Cardiac septum (tissue), 1 donor: ENCODE measurements around the gene AGBL4. TPM values are rescaled to one million over a fixed set of nuclear protein-coding genes. Genes with fewer than 3 reads are reported as not detected.
A peak's percentile ranks its signal among the peaks of the same experiment; 100 is the strongest.

ENCODE experiments used
- DNase-seq: peaks from one replicate; pipeline ENCODE4 v3.0.0-alpha.2; 2020; ENCODE audit warnings: low spot score
- intact Hi-C: fragments of 100-400 bp; cut with DNase I; formaldehyde crosslinking; loops from one replicate; pipeline ENCODE4 v1.14.0; 2022
- total RNA-seq: library from RNA; stranded (reverse); fragmentation: NEBNext Ultra II Directional; extraction: Animal tissue kit (Norgen Biotek cat#: 25700); gene quantifications from one replicate; pipeline ENCODE4 v1.2.1, GENCODE V29; 2021
- donor health status: DM: no; HTN: no; CAD: no.

The AGBL4 gene
- total RNA-seq, 1 donor from 2014 or later = 0.32 TPM

DNA sequence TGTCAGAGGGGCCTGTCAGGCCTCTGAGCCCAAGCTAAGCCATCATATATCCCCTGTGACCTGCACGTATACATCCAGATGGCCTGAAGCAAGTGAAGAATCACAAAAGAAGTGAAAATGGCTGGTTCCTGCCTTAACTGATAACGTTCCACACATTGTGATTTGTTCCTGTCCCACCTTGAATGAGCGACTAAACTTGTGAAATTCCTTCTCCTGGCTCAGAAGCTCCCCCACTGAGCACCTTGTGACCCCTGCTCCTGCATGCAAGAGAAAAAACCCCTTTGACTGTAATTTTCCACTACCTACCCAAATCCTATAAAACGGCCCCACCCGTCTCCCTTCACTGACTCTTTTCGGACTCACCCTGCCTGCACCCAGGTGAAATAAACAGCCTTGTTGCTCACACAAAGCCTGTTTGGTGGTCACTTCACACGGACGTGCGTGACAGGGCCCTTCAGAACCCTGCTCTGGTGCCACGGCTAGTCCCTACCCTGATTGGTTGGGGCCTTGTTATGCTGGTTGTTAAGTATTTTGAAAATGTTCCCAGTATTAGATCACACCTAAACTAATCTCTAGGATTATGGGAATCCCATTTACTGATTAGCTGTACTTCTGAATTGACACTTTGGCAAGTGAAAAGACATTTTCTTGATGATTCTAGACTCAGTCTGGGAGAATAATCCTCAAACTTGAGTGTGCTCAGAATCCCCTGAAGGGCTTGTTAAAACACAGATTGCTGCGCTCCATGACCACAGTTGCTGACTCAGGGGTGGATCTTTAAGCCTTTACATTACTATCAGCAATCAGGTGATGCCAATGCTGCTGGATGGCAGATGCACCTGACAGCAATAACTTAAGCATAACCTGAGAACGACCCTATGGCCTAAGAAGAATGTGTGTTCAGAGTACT, 1523.0 kb downstream of the AGBL4 start:
- intact Hi-C loops = no loop called here

DNA sequence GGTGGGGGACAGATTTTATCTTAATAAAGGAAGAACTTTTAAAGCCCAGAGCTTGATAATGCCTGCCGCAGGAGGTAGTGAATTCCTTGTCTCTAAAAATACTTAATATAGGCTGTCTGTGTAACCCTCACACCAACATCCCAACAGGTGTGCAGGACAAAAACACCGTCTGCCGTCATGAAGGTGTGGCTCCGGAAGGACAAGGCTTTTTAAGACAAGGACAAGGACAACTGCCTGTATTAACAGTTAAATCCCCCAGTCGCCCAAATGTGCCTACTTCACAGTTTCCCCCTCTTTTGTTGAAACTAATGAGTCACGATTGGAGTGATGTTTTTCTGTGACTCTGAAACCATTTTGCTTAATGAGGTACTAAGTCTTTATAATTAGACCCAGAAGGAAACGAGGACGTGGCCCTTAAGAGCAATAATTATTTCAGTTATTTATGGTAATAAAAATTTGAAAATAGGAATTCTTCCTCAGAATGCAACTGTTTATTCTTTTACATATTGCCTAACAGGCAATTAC, 1524.5 kb downstream of the AGBL4 start:
- intact Hi-C loops = no loop called here
- no peak for DNase-seq

More for the DNA sequence above, 1523.0 kb downstream of the AGBL4 start:
- no peak for DNase-seq

DNA sequence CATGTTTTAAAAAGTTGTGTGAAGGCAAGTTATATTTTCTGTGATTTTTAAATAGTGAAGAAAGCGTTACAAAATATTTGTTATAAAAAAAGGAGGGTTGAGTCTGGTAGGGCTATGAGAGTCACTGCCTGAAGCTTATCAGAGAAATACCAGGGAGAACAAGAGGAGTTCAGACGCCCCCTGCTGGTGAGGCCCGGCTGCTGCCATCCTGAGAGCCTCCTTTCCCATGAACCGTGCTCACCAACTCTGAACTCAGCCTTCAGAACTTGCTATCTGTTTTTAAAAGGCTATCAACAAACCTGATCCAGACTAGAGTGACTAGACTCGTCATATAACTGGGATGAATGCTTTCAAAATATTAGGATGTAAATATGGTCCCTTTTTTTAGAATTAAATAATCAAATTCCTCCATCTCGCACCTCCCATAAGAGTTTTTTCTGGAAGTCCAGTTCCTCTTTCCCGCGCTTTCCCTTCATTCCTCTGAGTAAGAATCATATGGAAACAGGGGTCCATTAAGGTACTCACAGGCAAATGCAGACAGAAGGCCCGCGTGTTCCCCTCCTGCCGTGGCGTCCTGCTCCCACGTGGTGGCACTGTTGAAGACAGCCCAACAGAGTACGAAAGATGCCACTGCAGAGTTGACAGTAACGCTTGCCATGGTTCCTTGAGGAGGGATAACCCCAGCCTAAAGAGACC, 1525.5 kb downstream of the AGBL4 start:
- peak; percentile 81 for DNase-seq
- intact Hi-C loops = no loop called here

DNA sequence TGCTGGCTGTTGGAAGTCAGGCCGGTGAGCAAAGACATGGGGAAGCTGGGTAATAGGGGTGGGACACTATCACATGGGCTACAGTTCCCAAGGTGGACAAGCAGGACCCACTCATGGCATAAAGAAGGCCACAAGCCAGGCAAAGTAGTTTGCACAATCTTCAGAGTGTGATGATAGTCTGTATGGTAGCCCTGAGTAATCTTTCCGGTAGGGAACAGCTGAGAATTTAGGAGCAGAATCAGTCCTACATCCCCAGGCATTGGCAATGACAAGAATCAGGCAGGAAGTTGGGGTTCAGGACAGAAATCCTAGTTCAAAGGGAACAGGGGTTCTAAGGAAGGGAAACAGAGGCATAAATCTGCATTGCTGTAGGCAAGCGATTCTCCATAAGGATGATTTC, 1527.8 kb downstream of the AGBL4 start:
- intact Hi-C loops = loop anchor here (2.0 kb wide), 1 partner anchor 387 kb away; no protein-coding TSS in a partner anchor

DNA sequence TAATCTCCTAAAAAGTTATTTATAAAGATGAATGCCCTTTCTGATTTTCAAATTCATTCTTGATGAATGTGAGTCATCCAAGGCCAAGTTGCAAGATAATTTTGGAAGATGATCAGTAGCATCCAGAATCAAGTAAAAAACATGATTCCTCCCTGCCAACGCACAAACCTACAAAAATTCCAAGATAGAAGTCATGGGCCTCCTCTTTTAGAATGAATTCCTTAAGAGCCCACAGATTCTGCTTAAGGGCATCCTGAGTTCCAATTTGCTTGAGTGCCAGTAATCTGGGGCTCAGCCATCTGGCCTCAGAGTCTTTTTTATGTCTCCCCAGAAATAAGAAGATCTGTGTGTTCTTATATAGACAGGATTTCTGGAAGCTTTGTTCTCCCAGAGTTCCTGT, 1528.6 kb downstream of the AGBL4 start:
- DNase-seq = no peak
- intact Hi-C loops = no loop called here

More for the DNA sequence above, 1527.8 kb downstream of the AGBL4 start:
- DNase-seq = no peak

DNA sequence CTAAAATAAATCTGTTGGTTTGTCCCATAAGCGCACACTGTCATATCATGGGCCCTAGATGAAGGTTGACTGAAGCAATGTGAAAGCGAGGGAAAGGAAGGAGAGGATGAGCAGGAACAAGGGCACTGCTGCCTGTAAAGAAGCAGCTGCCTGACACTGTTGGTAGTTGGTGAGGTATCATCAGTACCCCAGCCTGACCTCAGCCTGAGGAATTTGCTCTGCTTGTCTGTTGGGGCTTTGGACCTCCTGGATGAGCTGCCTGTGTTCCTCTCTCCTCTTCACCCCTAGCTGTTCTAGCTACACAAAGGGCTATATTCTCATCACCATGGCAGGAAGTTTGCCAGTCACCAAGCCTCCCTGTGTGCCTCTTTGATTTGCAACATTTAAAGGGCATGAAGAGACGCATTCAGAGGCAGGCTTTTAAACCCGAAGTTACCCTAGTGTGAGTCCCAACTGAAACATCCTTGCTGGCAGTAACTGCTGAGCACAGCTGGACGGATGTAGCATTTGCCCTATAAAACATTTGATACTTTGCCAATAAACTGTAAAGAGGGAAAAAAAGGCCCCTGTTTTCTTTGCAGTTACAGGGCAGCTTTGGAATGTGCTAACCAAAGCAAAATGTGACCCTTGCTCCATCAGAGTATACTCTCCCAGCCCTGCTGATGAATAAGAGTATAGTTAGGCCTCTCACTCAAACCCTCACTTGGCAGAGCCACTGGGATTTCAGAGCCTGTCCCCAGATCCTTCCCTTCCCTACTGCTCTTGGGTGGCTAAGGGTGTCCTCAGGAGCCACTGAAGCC, 1529.6 kb downstream of the AGBL4 start:
- intact Hi-C loops = no loop called here

DNA sequence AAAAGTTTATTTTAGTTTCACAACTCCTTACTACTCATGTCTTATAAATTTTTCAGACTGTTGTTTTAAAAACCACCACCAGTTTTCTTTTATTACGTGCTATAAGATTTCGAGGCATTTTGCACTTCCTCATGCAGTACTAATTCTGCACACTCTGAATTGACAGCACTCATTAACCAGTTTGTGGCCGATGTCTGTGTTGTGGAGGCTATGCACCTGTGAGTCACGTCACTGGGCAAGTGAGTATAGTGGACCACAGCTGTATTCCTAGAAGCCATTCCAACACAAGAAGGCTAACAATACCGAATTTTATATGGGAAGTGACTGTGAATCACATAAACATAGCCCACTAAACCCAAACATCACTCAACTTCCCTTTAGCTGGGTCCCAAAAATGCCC, 1530.7 kb downstream of the AGBL4 start:
- DNase-seq = no peak
- intact Hi-C loops = no loop called here

More for the DNA sequence above, 1529.6 kb downstream of the AGBL4 start:
- DNase-seq = no peak

DNA sequence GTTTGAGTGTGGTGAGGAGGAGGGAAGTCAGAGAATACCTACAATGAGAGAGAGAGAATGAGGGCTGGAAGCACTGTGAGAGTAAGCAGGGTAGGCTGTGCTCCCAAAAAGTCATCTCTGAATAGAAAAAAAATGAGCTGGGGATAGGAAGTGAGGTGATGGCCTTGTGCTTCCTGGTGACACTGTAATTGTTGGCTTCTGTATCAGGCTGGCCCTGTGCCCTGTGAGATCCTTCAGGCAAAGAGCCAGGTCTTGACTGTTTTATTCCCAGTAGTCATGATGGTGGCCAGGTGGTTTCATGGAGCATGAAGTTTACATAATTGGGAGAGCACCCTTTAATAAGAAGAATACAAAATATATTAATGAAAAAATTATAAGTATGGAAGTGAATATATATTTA, 1531.4 kb downstream of the AGBL4 start:
- DNase-seq = no peak
- intact Hi-C loops = no loop called here

DNA sequence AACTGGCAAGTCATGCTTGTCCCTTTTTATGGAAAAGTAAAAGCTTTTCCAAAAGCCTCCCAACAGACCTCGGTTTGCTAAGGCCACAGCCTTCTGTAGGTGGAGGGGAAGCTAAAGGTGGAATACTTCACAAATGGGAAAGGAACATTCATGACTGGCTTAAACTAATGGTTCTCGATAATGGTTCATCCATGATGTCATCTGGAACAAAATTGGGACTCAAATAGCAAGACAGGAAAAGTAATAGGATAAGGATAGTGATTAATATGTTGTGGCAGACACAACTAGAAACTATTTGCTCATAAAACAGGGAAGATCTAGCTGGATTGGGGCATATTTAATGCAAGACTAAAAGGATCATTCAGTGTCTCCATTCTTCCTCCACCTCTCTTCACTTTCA, 1535.0 kb downstream of the AGBL4 start:
- intact Hi-C loops = no loop called here
- no peak for DNase-seq

Other genes with a start within 250 kb of the AGBL4 start
- 0.11 TPM for gene ELAVL4, start 85.0 kb upstream of the AGBL4 start, total RNA-seq